Stomach smooth muscle (tissue), 2 donors: ENCODE results near the gene TMEM63C.
"Not testable (repeated sequence)": the region's sequence is repeated elsewhere in the genome, so short reads cannot be mapped to it uniquely, and the experiment has no call there.

Experiments used
- H3K27ac ChIP-seq: one replicate; pipeline ENCODE4 v1.7.0; 2013; ENCODE audit warnings: mild to moderate bottlenecking, low read length, inconsistent platforms
- H3K27me3 ChIP-seq, 2 donors: one replicate each; pipeline ENCODE4 v1.7.0; 2013; ENCODE audit warnings: low read length in 2 of 2; ENCODE audit not compliant: insufficient read depth in 2 of 2, control insufficient read depth in 1 of 2
- H3K36me3 ChIP-seq, 2 donors: one replicate each; pipeline ENCODE4 v1.7.0; 2013; ENCODE audit warnings: low read length in 2 of 2; ENCODE audit not compliant: control insufficient read depth in 2 of 2, insufficient read depth in 2 of 2
- H3K4me1 ChIP-seq: one replicate; pipeline ENCODE4 v1.7.0; 2013; ENCODE audit warnings: low read length; ENCODE audit not compliant: control insufficient read depth, insufficient read depth
- H3K4me3 ChIP-seq, 2 donors: one replicate each; pipeline ENCODE4 v1.7.0; 2013; ENCODE audit warnings: low read length in 2 of 2
- H3K9ac ChIP-seq, 2 donors: one replicate each; pipeline ENCODE4 v1.7.0; 2013; ENCODE audit warnings: low read length in 2 of 2, mild to moderate bottlenecking in 1 of 2
- H3K9me3 ChIP-seq, 2 donors: one replicate each; pipeline ENCODE4 v1.7.0; 2013; ENCODE audit warnings: low read length in 2 of 2; ENCODE audit not compliant: control insufficient read depth in 2 of 2
- donor health status: healthy.
- donor health status: Pancreatic carcinoma.

Gene TMEM63C

GRCh38 chr14:77158175-77158881 lies 23.3 kb upstream of the TMEM63C start:
- H3K4me1 ChIP-seq = peaks cover 13% of the 10 kb centered on the region
- H3K4me3 ChIP-seq = peak overlapping the region; percentile 44 to 51
- H3K9ac ChIP-seq = peak overlapping the region in 1 of 2 donors; percentile 42
- H3K9me3 ChIP-seq = no peaks in the 10 kb centered on the region
- H3K27me3 ChIP-seq = peaks cover 23% of the 10 kb centered on the region in 2 donors
- H3K27ac ChIP-seq = no peak overlapping the region
- H3K36me3 ChIP-seq = no peaks in the 10 kb centered on the region

- H3K9me3 ChIP-seq = no peaks in the 10 kb centered on the region
- no peaks in the 10 kb centered on the region for H3K36me3 ChIP-seq
- peaks cover 20 to 23% of the 10 kb centered on the region in 2 donors for H3K27me3 ChIP-seq
- peaks cover 13% of the 10 kb centered on the region for H3K4me1 ChIP-seq
- H3K27ac ChIP-seq = no peak overlapping the region
- peak overlapping the region in 1 of 2 donors; percentile 51 for H3K4me3 ChIP-seq
- no peak overlapping the region for H3K9ac ChIP-seq
Measured at GRCh38 chr14:77158882-77159255, 22.7 kb upstream of the TMEM63C start.

GRCh38 chr14:77161011-77161410 lies 20.6 kb upstream of the TMEM63C start:
- no peak overlapping the region for H3K4me3 ChIP-seq

GRCh38 chr14:77170045-77170444 lies 11.6 kb upstream of the TMEM63C start:
- Histone ChIP-seq H3K36me3 (no peaks in the 10 kb centered on the region), H3K27me3 (no peaks in the 10 kb centered on the region), H3K27ac (no peak overlapping the region), H3K4me1 (no peaks in the 10 kb centered on the region), H3K9ac (no peak overlapping the region), H3K9me3 (no peaks in the 10 kb centered on the region), H3K4me3 (no peak overlapping the region)

More at GRCh38 chr14:77161011-77161410, 20.6 kb upstream of the TMEM63C start:
- Histone ChIP-seq H3K27me3 (peaks cover 13% of the 10 kb centered on the region in 2 donors), H3K9me3 (no peaks in the 10 kb centered on the region), H3K27ac (no peak overlapping the region), H3K4me1 (peaks cover 13% of the 10 kb centered on the region), H3K36me3 (no peaks in the 10 kb centered on the region), H3K9ac (no peak overlapping the region)

- Histone ChIP-seq H3K9ac (no peak overlapping the region), H3K4me1 (no peaks in the 10 kb centered on the region), H3K9me3 (no peaks in the 10 kb centered on the region), H3K36me3 (no peaks in the 10 kb centered on the region), H3K27ac (no peak overlapping the region), H3K27me3 (no peaks in the 10 kb centered on the region), H3K4me3 (no peak overlapping the region)
Measured at GRCh38 chr14:77172916-77173315, 8.7 kb upstream of the TMEM63C start.

- not testable (repeated sequence) for H3K9me3 ChIP-seq, H3K9ac ChIP-seq, H3K4me3 ChIP-seq, H3K36me3 ChIP-seq, H3K27me3 ChIP-seq, H3K4me1 ChIP-seq, H3K27ac ChIP-seq
Measured at GRCh38 chr14:77173911-77174617, 7.5 kb upstream of the TMEM63C start.

GRCh38 chr14:77175843-77176242 lies 5.8 kb upstream of the TMEM63C start:
- Histone ChIP-seq H3K36me3 (no peaks in the 10 kb centered on the region), H3K9me3 (no peaks in the 10 kb centered on the region), H3K4me3 (no peak overlapping the region), H3K9ac (no peak overlapping the region), H3K27me3 (peaks cover 4% of the 10 kb centered on the region in 2 donors), H3K27ac (no peak overlapping the region), H3K4me1 (no peaks in the 10 kb centered on the region)

- Histone ChIP-seq H3K9ac (no peak overlapping the region), H3K27me3 (peaks cover 22% of the 10 kb centered on the region in 2 donors), H3K36me3 (no peaks in the 10 kb centered on the region), H3K27ac (no peak overlapping the region), H3K4me1 (peaks cover 8% of the 10 kb centered on the region), H3K4me3 (no peak overlapping the region), H3K9me3 (no peaks in the 10 kb centered on the region)
Measured at GRCh38 chr14:77177702-77178101, 3.9 kb upstream of the TMEM63C start.

- H3K36me3 ChIP-seq = no peaks in the 10 kb centered on the region
- H3K27ac ChIP-seq = no peak overlapping the region
- no peaks in the 10 kb centered on the region for H3K9me3 ChIP-seq
- peaks cover 29 to 32% of the 10 kb centered on the region in 2 donors for H3K27me3 ChIP-seq
- peaks cover 8% of the 10 kb centered on the region for H3K4me1 ChIP-seq
- H3K4me3 ChIP-seq = no peak overlapping the region
- no peak overlapping the region for H3K9ac ChIP-seq
Measured at GRCh38 chr14:77178656-77179055, 2.9 kb upstream of the TMEM63C start.

- Histone ChIP-seq H3K4me1 (peaks cover 8% of the 10 kb centered on the region), H3K9me3 (no peaks in the 10 kb centered on the region), H3K9ac (no peak overlapping the region), H3K27me3 (peaks cover 43 to 46% of the 10 kb centered on the region in 2 donors), H3K4me3 (peak overlapping the region; percentile 31 to 62), H3K27ac (no peak overlapping the region), H3K36me3 (no peaks in the 10 kb centered on the region)
Measured at GRCh38 chr14:77180726-77181602, 634 bp upstream of the TMEM63C start.
